C4-2B (cell line): Measurements from ENCODE around the gene TWIST2.

Experiments used
- H3K27ac ChIP-seq: fragments of 450-650 bp; 2 replicates; pipeline ENCODE4 v1.5.1; 2017
- CTCF ChIP-seq: fragments of 450-650 bp; conservative IDR thresholded peaks from 2 replicates; pipeline ENCODE4 v1.5.1; 2017; ENCODE audit warnings: mild to moderate bottlenecking
- ZFX ChIP-seq: fragments of 450-650 bp; IDR thresholded peaks from 2 replicates; pipeline ENCODE4 v1.6.1; 2017

TWIST2 gene

GRCh38 chr2:238892796-238893195 is 44.9 kb downstream of the TWIST2 start:
- no peak overlapping the region for H3K27ac ChIP-seq
- TF ChIP-seq CTCF = no peak
- no peak for TF ChIP-seq ZFX

- no peak overlapping the region for H3K27ac ChIP-seq
Measured at GRCh38 chr2:238893349-238894000, 45.6 kb downstream of the TWIST2 start.

GRCh38 chr2:238894226-238894949 is 46.5 kb downstream of the TWIST2 start:
- TF ChIP-seq ZFX (no peak), CTCF (no peak)
- H3K27ac ChIP-seq = no peak overlapping the region

More at GRCh38 chr2:238893349-238894000, 45.6 kb downstream of the TWIST2 start:
- TF ChIP-seq CTCF (no peak), ZFX (no peak)

GRCh38 chr2:238894950-238895298 is 47.0 kb downstream of the TWIST2 start:
- TF ChIP-seq ZFX (no peak), CTCF (no peak)
- H3K27ac ChIP-seq = no peak overlapping the region

- H3K27ac ChIP-seq = no peak overlapping the region
- TF ChIP-seq CTCF = no peak
Measured at GRCh38 chr2:238895361-238895882, 47.5 kb downstream of the TWIST2 start.

GRCh38 chr2:238895891-238896600 is 48.2 kb downstream of the TWIST2 start:
- no peak for TF ChIP-seq CTCF
- TF ChIP-seq ZFX = no peak
- H3K27ac ChIP-seq = no peak overlapping the region

GRCh38 chr2:238896641-238897040 is 48.8 kb downstream of the TWIST2 start:
- H3K27ac ChIP-seq = no peak overlapping the region
- TF ChIP-seq CTCF (no peak), ZFX (no peak)
